ENCODE measurements around the gene OVOL3.

Gene OVOL3

DNA sequence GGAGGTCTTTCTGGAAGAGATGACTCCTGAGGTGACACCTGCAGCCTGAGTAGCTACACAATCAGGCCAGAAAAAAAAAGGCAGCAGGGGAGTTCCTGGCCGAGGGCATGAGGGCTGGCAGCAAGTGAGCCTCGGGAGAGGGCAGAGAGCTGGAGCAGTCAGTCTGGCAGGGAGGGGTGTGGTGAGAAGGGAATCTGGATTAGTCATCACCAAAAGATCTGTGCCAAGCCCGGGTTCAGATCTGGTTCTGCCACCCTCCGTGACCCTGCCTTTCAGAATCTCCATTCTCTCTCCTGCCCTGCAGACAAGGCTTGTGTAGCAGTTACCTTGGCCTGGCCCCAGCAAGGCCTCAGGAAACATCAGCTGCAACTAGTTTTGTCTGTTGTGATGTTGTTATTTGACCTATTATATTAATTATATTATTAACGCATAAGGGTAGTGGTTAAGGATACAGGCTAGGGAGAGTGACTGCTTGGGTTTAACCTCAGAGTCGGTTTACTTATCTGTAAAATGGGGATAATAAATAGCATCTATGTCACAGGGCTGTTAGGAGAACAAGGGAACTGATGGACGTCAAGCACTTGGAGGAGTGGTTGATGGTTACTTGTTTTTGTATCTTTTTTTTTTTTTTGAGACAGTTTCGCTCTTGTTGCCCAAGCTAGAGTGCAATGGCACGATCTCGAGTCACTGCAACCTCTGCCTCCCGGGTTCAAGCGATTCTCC, 26.2 kb downstream of the OVOL3 start:
- peak; percentile 45 for DNase-seq

DNA sequence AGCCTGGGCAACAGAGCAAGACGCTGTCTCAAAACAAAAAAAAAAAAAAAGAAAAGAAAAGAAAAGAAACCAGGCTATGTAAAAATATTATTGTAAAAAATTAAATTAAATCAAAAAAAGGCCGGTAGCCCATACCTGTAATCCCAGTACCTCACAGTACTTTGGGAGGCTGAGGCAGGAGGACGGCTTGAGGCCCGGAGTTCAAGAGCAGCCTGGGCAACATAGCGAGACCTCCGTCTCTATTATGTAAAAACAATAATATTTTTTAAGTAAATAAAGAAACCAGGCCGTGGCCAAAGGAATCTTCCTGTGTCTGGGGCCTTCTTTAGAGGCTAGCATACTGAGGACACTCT, 28.2 kb downstream of the OVOL3 start:
- no peak for DNase-seq

DNA sequence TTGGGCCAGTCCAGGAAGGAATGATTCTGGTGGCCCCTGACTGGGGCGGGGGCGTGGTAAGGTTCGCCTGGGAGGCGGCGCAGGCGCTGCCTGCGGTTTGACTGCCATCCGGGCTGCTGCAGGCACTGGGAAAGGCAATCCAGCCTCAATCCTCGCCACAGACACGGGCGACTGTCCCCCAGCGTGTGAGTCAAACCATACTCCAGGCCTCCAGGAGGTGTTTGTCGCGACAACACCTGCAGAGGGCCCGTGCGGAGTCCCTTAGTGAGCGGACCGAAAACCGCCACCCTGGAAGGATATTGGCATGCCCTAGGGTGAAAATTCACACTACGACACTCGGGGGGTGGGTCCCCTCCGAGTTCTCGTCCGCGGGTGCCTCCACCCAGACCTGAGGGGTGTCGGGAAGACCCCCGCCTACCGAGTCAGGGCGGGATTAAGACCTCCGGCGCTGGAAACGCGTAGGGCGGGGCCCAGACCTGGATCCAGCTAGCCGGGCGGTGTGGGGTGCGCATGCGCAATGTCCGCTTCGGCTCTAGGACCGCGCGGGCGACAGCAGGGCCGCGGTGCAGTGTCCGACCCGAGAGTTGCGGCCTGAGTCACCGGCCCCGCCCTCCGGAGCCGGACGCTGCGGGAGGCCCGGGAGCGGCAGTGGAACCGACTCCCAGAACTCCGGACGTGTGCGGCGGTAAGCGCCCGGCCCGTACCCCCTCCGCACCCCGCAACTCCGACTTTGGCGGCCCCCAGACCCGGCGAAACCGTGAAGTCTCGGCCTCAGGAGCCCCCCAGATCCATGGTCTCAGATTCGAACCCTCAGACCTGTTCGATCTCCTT, 28.7 kb downstream of the OVOL3 start, which contains the start of gene CAPNS1:
TSS of gene CAPNS1 (plus strand) at position 594 of the 831 bp plus-strand sequence. CDS start 946 bp downstream, outside the sequence.
- DNase-seq = peak; percentile 95

DNA sequence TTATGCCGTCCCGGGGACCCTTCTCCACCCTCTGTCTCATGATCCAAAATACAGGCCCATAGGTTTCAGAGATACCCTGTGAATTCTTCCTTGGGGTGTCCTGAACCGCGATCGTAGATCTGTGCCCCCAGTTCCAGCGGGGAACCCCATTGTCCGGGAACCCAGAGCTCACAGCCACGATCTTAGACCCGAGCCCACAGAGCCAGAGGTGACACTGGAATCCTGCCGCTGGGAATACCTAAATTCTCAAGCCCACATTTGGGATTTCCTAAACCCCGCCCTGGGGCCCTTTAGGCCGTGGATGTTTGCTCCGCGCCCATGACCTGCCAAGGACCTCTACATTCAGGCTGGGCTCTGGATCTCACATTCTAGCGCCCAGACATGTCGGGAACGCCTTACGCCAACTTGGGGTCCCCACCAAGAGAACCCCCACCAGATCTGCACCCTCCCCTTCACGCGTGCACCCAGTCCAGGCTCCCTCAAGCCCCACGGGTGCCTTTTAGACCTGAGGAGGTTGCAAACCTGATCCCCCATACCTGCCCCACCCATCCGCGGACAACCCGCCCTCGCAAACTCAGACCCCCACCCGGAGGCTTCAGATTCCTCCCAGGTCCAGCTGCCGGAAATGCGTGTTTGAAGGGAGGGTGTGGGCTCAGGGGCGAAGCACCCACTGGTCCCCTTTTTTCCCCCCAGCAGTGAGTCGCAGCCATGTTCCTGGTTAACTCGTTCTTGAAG, 29.5 kb downstream of the OVOL3 start:
- peak; percentile 73 for DNase-seq

DNA sequence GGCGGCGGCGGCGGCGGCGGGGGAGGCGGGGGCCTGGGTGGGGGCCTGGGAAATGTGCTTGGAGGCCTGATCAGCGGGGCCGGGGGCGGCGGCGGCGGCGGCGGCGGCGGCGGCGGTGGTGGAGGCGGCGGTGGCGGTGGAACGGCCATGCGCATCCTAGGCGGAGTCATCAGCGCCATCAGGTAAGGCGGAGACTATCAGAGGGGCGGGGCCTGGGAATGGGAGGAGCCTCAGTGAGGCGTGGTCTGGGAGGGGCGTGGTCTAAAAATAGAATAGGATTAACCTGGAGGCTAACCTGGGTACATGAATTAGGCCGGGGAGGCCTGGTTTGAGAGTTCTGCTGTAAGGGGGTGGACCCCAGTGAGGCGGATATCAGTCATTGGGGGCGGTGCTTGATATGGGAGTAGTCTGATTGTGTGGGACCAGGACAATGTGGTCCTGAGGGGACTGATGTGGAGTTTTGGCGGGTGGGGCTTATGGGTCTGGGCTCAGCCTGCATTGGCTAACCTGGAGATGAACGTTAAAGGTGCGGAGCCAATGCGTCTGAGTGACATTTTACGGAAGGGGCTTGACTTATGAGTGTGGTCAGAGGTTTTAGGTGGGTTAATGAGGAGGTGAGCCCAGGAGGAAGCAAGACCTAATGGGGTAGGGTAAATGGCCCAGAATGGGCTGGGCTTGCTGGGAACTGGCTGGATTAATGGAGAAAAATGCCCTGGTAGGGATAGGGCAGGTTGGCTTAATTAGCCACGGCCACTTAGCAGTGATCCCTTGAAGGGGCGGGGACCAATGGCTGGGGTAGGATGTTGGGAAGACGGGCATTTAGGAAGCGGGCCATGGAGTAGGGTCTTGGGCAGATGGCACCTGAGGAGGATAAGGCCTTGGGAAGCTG, 30.3 kb downstream of the OVOL3 start:
- peak; percentile 86 for DNase-seq

DNA sequence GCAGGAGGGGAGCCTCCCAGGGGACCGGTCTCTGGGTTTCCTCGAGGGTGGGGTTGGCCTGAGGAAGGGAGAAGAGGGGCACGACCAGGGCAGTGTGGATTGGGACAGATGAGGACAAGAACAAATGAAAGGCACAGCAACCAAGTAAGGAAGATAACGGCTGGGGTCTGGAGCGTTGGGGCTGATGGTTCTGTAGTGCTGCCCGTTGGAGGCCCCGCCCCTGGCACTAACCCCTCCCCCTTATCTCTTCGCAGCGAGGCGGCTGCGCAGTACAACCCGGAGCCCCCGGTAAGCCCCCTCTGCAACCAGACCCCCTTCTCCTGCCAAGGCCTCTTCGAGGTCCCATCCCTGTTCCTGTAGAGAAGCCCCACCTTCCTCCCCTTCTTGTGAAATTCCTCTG, 31.1 kb downstream of the OVOL3 start:
- no peak for DNase-seq

DNA sequence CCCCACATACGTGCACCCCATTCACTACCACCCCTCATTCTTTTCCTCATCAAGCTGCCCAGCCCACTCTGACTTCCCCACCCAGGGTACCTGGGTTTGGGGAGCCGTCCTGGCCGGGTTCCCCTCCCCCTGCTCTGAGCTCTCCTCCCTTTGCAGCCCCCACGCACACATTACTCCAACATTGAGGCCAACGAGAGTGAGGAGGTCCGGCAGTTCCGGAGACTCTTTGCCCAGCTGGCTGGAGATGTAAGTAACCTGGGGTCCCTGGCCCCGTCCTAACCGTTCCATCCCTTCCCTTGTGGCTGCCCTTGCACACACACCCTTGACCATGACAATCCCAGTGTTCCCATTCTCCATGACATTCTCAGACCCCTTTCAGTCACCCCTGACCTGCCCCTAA, 31.6 kb downstream of the OVOL3 start:
- no peak for DNase-seq

DNA sequence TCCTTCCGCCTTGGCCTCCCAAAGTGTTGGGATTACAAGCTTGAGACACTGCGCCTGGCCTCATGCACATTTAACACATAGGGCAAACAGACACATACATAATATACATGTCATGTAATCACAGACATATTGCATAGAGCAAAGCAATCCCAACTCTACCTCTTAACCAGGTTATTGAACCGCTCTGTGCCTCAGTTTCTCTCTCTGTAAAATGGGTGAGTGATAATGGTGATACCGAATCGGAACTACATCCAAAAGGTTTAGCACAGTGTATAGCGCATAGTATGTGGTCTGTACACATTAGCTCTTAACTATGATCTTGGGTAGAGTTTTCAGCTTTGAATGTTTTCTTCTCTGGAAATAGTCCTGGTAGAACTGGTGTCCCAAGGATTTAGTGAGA, 33.7 kb downstream of the OVOL3 start:
- DNase-seq = no peak

DNA sequence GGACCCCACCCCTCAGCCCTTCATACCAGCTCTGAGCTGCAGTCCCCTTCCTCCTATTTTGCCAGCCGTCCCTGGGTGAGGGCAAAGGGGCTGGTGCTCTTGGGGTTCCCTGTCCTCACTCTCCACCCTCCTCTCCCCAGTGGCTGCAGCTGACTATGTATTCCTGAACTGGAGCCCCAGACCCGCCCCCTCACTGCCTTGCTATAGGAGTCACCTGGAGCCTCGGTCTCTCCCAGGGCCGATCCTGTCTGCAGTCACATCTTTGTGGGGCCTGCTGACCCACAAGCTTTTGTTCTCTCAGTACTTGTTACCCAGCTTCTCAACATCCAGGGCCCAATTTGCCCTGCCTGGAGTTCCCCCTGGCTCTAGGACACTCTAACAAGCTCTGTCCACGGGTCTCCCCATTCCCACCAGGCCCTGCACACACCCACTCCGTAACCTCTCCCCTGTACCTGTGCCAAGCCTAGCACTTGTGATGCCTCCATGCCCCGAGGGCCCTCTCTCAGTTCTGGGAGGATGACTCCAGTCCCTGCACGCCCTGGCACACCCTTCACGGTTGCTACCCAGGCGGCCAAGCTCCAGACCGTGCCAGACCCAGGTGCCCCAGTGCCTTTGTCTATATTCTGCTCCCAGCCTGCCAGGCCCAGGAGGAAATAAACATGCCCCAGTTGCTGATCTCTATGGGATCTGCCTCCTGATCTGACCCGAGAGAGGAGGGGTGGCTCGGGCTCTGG, 38.9 kb downstream of the OVOL3 start:
- no peak for DNase-seq

DNA sequence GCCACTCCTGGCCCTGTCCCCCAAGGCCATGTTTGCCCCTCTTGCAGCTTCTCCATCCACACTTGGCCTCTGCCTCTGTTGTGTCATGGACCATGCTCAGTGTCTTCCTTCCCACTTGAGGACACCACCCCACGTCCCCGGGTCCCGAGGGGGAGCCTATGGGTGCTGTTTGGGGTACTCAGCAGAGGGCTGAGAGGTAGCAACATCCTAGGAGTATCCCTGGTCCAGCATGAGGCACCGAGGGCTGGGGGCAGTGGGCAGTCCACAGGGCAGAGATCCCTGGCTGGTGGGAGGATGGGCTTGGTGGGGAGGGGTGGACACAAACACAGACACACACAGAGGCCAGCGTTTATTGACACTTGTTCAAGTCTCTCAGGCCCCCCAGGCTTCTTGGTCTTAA, 39.6 kb downstream of the OVOL3 start:
- DNase-seq = no peak

DNA sequence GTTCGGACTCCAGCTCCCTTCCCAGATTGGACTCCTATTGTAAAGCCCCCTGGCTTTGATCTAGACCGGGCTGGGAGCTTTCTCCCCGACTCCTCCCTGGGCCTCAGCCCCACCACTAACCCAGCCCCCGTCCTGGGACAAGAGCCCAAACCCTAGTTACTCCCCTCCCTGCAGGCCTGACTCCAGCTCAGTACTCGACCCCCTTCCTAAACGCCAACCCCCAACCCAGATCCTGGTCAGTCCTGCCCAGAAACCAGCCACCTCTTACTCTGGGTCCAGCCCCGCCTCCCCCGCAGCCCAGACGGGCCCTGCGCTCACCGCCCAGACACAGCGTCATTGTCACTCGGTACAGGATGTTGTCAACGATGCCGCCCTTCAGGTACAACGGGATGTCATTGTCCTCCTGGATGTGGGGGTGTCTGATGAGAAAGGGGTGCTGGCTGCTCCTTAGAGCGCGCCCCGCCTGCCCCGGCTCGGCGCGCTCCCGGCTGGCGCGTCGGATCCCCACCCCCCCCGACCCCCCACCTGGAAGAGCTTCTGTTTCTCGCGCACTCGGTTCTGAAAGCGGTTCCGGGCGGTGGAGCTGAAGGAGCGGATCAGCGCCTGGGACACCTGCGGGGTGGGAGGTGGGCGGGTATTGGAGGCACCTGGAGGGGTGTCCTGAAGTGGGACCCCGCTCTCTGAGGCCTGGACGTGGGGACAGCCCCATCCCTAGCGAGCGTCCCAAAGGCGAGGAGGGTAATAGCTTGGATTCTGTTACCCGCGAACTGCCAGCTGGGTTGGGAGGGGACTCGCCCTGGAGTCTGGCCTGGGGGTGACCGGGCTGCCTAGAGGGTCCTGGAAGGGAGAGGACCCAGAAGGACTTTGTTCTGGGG, 40.4 kb downstream of the OVOL3 start:
- DNase-seq = no peak

DNA sequence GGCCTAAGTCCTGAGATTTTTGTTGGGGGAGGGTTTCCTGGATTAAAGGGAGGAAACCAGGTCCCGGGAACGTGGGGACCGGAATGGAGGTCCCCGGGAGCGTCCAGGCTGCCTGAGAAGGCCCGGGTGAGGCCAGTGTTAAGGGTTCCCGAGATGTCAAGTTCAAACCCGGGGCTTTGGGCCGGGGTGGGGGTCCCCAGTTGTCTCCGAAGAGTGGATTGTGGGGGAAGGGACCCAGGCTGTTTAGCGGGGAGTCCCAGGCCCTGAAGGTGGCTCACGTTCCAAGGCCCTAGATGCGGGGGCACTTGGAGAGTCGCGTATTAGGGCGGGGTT, 41.0 kb downstream of the OVOL3 start:
- DNase-seq = no peak

DNA sequence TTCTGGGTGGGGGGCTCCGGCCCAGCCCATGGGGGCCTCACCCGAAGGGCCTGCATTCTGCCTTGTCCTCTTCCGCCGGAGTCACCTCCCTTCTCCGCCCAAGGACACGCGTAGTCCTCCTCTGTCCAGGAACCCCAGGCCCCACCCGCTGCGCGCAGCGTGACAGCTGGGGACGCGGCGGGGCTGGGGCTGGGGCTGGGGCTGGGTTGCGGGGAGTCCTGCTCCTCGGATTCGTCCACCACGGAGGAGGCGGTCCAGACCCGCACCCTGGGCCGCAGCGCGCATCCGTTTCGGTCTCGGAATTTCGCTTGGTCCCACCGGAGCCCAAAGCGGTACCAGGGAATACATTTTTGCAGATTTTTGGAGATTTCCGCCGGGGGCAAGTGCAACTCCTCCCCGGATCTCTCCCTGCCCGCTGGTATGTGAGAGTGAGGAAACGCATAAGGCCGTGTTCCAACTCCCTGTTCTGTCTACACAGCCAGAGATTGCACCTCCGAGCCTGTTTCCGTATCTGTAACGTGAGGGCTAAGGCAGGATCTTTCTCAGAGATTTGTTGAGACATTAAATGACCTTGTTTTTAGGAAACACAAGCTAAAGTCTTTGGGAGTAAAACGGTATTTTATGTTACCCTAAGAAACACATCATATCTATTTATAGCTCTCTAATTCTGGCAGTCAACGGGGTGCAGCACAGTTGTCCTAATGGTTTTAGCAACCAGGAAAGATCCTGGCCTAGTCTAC, 41.6 kb downstream of the OVOL3 start, which contains the start of gene COX7A1:
TSS of gene COX7A1 (minus strand) at position 96 of the 740 bp plus-strand sequence. CDS start at position 56, 40 bp downstream.
- DNase-seq = peak; percentile 32

DNA sequence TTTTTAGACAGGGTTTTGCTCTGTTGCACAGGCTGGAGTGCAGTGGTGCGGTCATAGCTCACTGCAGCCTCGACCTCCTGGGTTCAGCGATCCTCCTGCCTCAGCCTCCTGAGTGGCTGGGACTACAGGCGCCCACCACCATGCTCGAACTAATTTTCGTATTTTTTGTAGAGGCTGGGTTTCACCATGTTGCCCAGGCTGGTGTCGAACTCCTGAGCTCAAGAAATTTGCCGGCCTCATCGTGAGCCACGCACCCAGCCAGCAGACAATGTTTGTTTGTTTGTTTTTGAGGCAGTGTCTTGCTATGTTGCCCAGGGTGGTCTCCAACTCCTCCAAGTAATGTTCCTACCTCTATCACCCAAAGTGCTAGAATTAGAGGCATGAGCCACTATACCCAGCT, 42.2 kb downstream of the OVOL3 start:
- DNase-seq = no peak

DNA sequence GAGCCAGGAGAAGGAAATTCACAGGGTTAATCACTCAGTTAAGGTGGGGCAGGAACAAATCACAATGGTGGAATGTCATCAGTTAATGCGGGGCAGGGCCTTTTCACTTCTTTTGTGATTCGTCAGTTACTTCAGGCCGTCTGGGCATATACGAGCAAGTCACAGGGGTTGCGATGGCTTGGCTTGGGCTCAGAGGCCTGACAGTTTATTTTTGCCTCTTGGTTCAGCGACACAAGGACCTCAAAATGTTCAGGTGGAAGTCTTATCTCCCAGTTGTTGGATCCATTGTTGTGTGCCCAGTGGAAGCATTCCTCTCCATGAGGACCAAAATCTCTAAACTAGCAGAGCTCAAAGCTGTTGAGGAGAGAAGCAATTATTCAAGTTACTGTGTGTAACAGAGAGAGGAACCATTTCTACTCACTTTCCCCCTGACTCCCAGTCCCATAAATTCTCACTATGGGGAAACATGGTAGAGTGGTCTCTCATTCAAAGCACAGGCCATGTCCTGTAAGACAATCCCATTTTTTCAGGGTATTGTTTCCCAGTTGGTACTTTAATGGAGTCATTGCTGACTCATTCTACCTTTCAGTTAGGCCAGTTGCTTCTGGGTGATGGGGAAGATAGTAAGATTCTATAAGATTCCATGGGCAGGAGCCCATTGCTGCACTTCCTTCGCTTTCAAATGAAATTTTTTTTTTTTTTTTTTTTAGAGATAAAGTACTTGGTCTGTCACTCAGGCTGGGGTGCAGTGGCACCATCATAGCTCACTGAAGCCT, 50.1 kb downstream of the OVOL3 start:
- no peak for DNase-seq
